ENCODE measurements around the gene MDM1.

The MDM1 gene

GRCh38 chr12:68344126-68344525 lies 12.0 kb upstream of the MDM1 start:
- H3K4me3 ChIP-seq (ENCODE audit: low read length, poor library complexity, severe bottlenecking) = no peak overlapping the region
- peak overlapping the region; percentile 53 for H3K4me2 ChIP-seq (ENCODE audit: low read depth, low read length, poor library complexity, severe bottlenecking)
- no peaks in the 10 kb centered on the region for H3K9me3 ChIP-seq (ENCODE audit: insufficient read depth, low read depth, low read length)

DNA sequence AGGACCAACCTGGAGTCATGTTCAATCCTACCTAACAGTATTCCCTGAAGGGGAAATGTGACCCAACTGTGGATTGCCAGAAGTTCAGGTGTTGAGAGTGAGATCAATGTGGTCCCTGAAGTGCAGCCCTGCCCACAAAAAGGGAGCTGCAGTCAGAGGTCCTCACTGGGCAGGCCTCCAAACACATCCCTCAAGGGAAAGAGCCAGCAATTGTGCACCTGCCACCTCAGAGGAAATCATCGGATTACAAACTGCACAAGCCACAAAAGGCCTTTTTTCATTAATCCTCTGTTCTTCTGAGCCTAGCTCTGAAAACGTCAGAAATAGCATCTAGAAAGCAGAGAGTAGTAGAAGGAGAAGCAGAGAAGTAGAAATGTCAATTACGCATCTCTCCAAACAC lies 10.8 kb upstream of the MDM1 start:
- Histone ChIP-seq H3K4me1 (ENCODE audit: insufficient read depth, low read length, poor library complexity, severe bottlenecking) (peaks cover 43% of the 10 kb centered on the region), H3F3A (ENCODE audit: low read depth) (0 out of 2 replicates have a peak, but pooled peaks cover 7% of the 10 kb centered on the region), H3K4me2 (ENCODE audit: low read depth, low read length, poor library complexity, severe bottlenecking) (peak overlapping the region; percentile 53)

More at GRCh38 chr12:68344126-68344525, 12.0 kb upstream of the MDM1 start:
- no peaks in the 10 kb centered on the region for H4K20me1 ChIP-seq (ENCODE audit: insufficient read depth, low read length, poor library complexity, severe bottlenecking)
- peaks cover 45% of the 10 kb centered on the region for H3K4me1 ChIP-seq (ENCODE audit: insufficient read depth, low read length, poor library complexity, severe bottlenecking)
- TF ChIP-seq CTCF (conservative IDR thresholded peaks at IDR 0.05; ENCODE audit: low read length) (no peak), EZH2phosphoT487 (IDR thresholded peaks at IDR 0.05; ENCODE audit: borderline replicate concordance) (no peak)
- H3F3A ChIP-seq (ENCODE audit: low read depth) = 0 out of 2 replicates have a peak, but pooled peaks cover 7% of the 10 kb centered on the region
- H3K27me3 ChIP-seq (ENCODE audit: insufficient read depth, low read length, poor library complexity, severe bottlenecking) = no peaks in the 10 kb centered on the region
- H2AFZ ChIP-seq (ENCODE audit: low read length) = no peak overlapping the region
- H3K36me3 ChIP-seq (ENCODE audit: insufficient read depth, low read length) = no peaks in the 10 kb centered on the region
- H3K9ac ChIP-seq (ENCODE audit: low read depth, low read length, poor library complexity, severe bottlenecking) = peak overlapping the region; percentile 16
- no peaks in the 10 kb centered on the region for H3K79me2 ChIP-seq (ENCODE audit: insufficient read depth, low read length)
- H3K9me2 ChIP-seq (replicated peaks; ENCODE audit: low read depth, low read length) = no peaks in the 10 kb centered on the region

GRCh38 chr12:68341822-68342221 lies 9.7 kb upstream of the MDM1 start:
- Histone ChIP-seq H3K79me2 (ENCODE audit: insufficient read depth, low read length) (no peaks in the 10 kb centered on the region), H3F3A (ENCODE audit: low read depth) (0 out of 2 replicates have a peak, but pooled peaks cover 7% of the 10 kb centered on the region), H3K36me3 (ENCODE audit: insufficient read depth, low read length) (no peaks in the 10 kb centered on the region), H4K20me1 (ENCODE audit: insufficient read depth, low read length, poor library complexity, severe bottlenecking) (no peaks in the 10 kb centered on the region), H3K4me3 (ENCODE audit: low read length, poor library complexity, severe bottlenecking) (no peak overlapping the region), H3K9ac (ENCODE audit: low read depth, low read length, poor library complexity, severe bottlenecking) (no peak overlapping the region), H3K27me3 (ENCODE audit: insufficient read depth, low read length, poor library complexity, severe bottlenecking) (no peaks in the 10 kb centered on the region), H2AFZ (ENCODE audit: low read length) (no peak overlapping the region), H3K4me1 (ENCODE audit: insufficient read depth, low read length, poor library complexity, severe bottlenecking) (peaks cover 43% of the 10 kb centered on the region), H3K4me2 (ENCODE audit: low read depth, low read length, poor library complexity, severe bottlenecking) (no peak overlapping the region), H3K9me3 (ENCODE audit: insufficient read depth, low read depth, low read length) (no peaks in the 10 kb centered on the region), H3K9me2 (replicated peaks; ENCODE audit: low read depth, low read length) (no peaks in the 10 kb centered on the region)
- TF ChIP-seq CTCF (conservative IDR thresholded peaks at IDR 0.05; ENCODE audit: low read length) (no peak), EZH2phosphoT487 (IDR thresholded peaks at IDR 0.05; ENCODE audit: borderline replicate concordance) (no peak)

More for the DNA sequence above, 10.8 kb upstream of the MDM1 start:
- Histone ChIP-seq H2AFZ (ENCODE audit: low read length) (no peak overlapping the region), H3K79me2 (ENCODE audit: insufficient read depth, low read length) (no peaks in the 10 kb centered on the region), H3K36me3 (ENCODE audit: insufficient read depth, low read length) (no peaks in the 10 kb centered on the region), H3K9me3 (ENCODE audit: insufficient read depth, low read depth, low read length) (no peaks in the 10 kb centered on the region), H3K27me3 (ENCODE audit: insufficient read depth, low read length, poor library complexity, severe bottlenecking) (no peaks in the 10 kb centered on the region), H4K20me1 (ENCODE audit: insufficient read depth, low read length, poor library complexity, severe bottlenecking) (no peaks in the 10 kb centered on the region), H3K9me2 (replicated peaks; ENCODE audit: low read depth, low read length) (no peaks in the 10 kb centered on the region), H3K4me3 (ENCODE audit: low read length, poor library complexity, severe bottlenecking) (peak overlapping the region; percentile 20), H3K9ac (ENCODE audit: low read depth, low read length, poor library complexity, severe bottlenecking) (peak overlapping the region; percentile 16)
- TF ChIP-seq CTCF (conservative IDR thresholded peaks at IDR 0.05; ENCODE audit: low read length) = no peak
- TF ChIP-seq EZH2phosphoT487 (IDR thresholded peaks at IDR 0.05; ENCODE audit: borderline replicate concordance) = no peak
